ENCODE measurements around the gene IGFBP6. TPM values are rescaled to one million over a fixed set of nuclear protein-coding genes. Genes with fewer than 3 reads are reported as not detected.
"Not testable (repeated sequence)": the region's sequence is repeated elsewhere in the genome, so short reads cannot be mapped to it uniquely, and the experiment has no call there.

Gene IGFBP6
- total RNA-seq, 2 experiments from 2014 or later, result 1.8 to 1.9 TPM

- ChIA-PET POLR2A (interaction anchor here (1.3 kb wide), 1 partner anchor 20 kb away, joined by 3 read pairs; the partner anchor contains the start of gene SOAT2), CTCF (interaction anchor here (1.0 kb wide), 1 partner anchor 15 kb away, joined by 5 read pairs; the partner anchor contains the start of gene IGFBP6)
Measured at GRCh38 chr12:53082637-53083175, 14.8 kb upstream of the IGFBP6 start.

DNA sequence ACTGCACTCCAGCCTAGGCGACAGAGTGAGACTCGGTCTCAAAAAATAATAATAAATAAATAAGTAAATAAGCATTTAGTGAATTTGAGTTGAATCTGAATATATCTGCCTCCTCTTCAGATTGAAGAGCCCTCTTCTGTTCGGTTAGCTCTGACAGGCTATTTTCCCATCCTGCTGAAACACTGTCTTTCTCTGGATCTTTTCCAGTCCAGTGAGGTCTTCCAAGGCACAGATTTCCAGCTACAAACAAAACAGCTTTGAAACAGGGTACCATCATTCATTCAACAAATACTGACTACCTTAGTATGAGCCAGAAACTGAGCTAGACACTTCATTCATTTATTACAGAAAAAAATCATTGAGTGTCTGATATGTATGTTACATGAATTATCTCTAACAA lies 11.1 kb upstream of the IGFBP6 start:
- ChIA-PET POLR2A (interaction anchor here (0.5 kb wide), 1 partner anchor 44 kb away, joined by 3 read pairs; no protein-coding TSS in a partner anchor), CTCF (interaction anchor here (0.9 to 1.9 kb wide), 2 partner anchors 13 to 20 kb away, joined by 4 to 11 read pairs; no protein-coding TSS in a partner anchor)

DNA sequence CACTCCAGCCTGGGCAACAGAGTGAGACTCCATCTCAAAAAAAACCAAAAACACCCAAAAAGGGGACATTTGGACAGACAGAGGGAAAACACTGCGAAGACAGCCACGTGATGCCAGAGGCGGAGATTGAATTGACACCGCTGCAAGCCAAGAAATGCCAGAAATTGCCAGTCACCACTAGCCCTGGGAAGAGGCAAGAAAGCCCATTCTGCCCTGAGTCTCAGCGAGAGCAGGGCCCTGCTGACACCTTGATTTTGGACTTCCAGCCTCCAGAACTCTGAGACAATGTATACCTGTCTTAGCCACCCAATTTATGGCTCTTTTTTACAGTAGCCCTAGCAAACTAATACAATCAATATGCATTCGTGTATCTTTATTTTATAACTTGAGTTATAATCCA lies 7.4 kb upstream of the IGFBP6 start:
- POLR2A ChIA-PET, result no interaction called here
- CTCF ChIA-PET, result interaction anchor here (1.3 kb wide), 1 partner anchor 10 kb away, joined by 3 read pairs; the partner anchor contains the start of gene SPRYD3

GRCh38 chr12:53090554-53090953 lies 6.9 kb upstream of the IGFBP6 start:
- ChIA-PET CTCF (interaction anchor here (0.7 to 1.3 kb wide), 2 partner anchors 11 to 25 kb away, joined by 3 to 4 read pairs; partner anchors contain the start of gene SPRYD3), POLR2A (no interaction called here)

DNA sequence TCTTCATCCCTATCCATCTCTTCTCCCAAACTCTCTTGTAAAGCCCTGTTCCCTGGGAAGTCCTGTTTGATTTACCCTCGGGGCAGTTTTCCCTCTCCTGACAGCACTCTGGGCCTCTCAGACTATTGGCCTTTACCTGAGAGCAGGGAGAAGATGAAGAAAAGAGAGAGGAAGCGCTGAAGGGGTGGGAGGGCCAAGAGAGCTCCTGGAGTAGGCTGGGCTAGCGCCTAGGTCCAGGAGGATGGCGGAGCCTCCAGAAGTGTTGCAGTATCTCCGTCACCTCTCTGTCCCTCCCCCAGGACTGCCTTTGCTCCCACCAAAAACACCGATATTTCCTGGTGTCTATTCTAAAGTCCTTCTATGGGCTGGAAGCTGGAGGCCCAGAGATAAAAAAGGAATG lies 5.7 kb upstream of the IGFBP6 start:
- ChIA-PET POLR2A (no interaction called here), CTCF (interaction anchor here (5.0 kb wide), 1 partner anchor 24 kb away, joined by 33 read pairs; no protein-coding TSS in a partner anchor)

GRCh38 chr12:53093777-53094393 lies 3.6 kb upstream of the IGFBP6 start:
- ChIA-PET POLR2A (interaction anchor here (1.4 kb wide), 1 partner anchor 15 kb away, joined by 3 read pairs; the partner anchor contains the start of gene SPRYD3), CTCF (interaction anchor here (5.0 kb wide), 1 partner anchor 27 kb away, joined by 33 read pairs; no protein-coding TSS in a partner anchor)

DNA sequence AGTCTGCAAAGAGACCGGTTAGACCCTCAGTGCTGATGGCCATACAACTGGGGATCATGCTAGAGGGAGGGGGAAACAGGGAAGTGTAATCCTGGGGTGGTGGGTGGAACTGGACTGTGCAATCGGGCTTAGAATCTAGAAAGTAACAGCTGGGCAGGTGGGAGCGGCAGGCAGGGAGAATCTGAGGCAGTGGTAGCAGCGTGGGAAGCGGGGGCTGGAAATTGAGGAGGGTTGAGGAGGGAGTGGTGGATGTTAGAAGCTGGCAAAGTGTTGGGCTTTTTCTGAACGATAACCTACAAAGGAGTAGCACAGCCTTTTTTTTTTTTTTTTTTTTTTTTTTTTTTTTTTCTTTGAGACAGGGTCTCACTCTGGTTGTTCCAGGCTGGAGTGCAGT lies 3.1 kb upstream of the IGFBP6 start:
- POLR2A ChIA-PET, result no interaction called here

GRCh38 chr12:53094796-53095595 lies 2.5 kb upstream of the IGFBP6 start:
- POLR2A ChIA-PET, result not testable (repeated sequence)
- CTCF ChIA-PET, result interaction anchor here (5.0 kb wide), 1 partner anchor 28 kb away, joined by 33 read pairs; no protein-coding TSS in a partner anchor

More for the DNA sequence above, 3.1 kb upstream of the IGFBP6 start:
- CTCF ChIA-PET, result interaction anchor here (5.0 kb wide), 1 partner anchor 27 kb away, joined by 33 read pairs; no protein-coding TSS in a partner anchor

DNA sequence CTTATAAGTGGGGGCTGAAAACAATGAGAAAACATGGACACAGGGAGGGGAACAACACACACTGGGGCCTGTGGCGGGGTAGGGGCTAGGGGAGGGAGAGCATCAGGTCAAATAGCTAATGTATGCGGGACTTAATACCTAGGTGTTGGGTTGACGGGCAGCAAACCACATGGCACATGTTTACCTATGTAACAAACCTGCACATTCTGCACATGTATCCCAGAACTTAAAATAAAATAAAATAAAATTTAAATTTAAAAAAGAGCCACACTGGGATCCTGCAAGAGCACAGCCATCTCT lies 1.9 kb upstream of the IGFBP6 start:
- CTCF ChIA-PET, result interaction anchor here (5.0 kb wide), 1 partner anchor 28 kb away, joined by 33 read pairs; no protein-coding TSS in a partner anchor
- POLR2A ChIA-PET, result not testable (repeated sequence)

- ChIA-PET POLR2A (no interaction called here), CTCF (interaction anchor here (5.0 kb wide), 1 partner anchor 29 kb away, joined by 33 read pairs; no protein-coding TSS in a partner anchor)
Measured at GRCh38 chr12:53096089-53096741, 1.3 kb upstream of the IGFBP6 start.

DNA sequence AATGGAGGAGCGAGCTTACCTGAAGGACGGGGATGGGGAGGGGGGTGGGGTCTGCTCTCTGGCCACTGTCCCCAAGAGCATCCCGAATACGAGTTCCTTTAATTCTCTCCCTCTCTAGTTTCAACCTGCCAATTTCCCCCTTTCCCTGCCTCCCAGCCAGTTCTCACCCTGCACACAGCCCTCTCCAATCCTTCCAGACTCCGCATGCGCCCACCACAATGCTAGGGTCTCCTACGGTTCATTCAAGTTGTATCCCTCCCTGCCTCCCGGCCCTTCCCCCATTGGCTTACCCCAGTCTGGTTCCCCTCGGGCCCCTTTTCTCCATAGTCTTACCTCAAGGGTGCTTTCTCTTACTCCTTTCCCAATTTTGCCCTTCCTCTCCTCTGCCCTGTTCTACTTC lies 708 bp upstream of the IGFBP6 start:
- ChIA-PET POLR2A (interaction anchor here (3.2 kb wide), 1 partner anchor 18 kb away, joined by 19 read pairs; the partner anchor contains the start of gene SPRYD3), CTCF (interaction anchor here (3.2 to 7.6 kb wide), 2 partner anchors 18 to 30 kb away, joined by 18 to 179 read pairs; partner anchors contain the start of gene SPRYD3)

DNA sequence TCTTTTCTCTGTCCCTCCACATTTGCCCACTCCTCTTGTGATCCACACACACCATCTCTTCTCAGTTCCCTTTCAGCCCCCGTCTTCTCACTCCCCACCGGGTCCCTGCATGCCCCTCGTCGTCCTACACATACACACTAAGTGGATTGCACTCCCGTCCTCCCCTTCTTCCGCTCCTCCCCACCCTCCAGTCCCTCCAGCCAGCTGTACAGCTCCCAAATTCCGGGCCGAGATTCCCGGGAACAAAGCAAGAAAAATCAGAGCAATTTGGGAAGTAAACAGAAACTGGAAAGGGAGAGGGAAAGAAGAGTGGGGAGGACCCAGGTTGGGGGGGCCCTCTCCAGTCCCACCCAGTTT lies 282 bp upstream of the IGFBP6 start:
- ChIA-PET CTCF (interaction anchor here (1.2 to 7.6 kb wide), 5 partner anchors 14 to 50 kb away, joined by 5 to 179 read pairs (median 17); partner anchors contain the start of gene SPRYD3), POLR2A (interaction anchor here (3.2 kb wide), 1 partner anchor 18 kb away, joined by 19 read pairs; the partner anchor contains the start of gene SPRYD3)

DNA sequence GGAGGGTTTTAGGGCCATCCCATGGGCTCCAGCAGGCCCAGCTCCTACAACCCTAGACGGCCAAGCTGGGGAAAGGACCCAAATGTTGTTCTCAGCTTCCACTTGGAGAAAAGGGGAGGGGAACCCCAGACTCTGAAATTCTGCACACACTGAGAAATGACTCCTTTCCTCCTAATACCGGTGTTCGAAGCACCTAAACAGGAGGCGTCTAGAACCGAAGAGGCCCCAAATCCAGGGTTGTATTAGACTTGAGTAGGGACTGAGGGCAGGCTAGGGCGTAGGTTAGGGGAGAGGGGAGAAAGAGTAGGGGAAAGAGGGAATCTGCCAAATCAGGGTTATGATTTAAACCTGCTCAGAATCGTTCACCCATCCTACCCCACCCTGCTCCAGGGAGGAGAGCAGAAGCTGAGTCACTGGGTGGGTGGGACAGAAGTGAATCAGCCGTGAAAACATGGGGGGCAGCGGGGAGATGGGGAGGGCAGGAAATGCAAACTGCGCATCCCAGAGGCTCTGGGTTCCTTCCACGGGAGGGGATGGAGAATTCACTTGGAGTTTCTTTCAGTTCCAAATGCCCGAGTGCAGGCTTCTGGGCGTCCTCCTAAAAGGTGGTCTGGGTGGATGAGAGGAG lies 1.0 kb downstream of the IGFBP6 start:
- POLR2A ChIA-PET, result interaction anchor here (0.5 to 3.2 kb wide), 3 partner anchors 19 to 230 kb away, joined by 3 to 19 read pairs (median 3); partner anchors contain the start of gene SPRYD3

DNA sequence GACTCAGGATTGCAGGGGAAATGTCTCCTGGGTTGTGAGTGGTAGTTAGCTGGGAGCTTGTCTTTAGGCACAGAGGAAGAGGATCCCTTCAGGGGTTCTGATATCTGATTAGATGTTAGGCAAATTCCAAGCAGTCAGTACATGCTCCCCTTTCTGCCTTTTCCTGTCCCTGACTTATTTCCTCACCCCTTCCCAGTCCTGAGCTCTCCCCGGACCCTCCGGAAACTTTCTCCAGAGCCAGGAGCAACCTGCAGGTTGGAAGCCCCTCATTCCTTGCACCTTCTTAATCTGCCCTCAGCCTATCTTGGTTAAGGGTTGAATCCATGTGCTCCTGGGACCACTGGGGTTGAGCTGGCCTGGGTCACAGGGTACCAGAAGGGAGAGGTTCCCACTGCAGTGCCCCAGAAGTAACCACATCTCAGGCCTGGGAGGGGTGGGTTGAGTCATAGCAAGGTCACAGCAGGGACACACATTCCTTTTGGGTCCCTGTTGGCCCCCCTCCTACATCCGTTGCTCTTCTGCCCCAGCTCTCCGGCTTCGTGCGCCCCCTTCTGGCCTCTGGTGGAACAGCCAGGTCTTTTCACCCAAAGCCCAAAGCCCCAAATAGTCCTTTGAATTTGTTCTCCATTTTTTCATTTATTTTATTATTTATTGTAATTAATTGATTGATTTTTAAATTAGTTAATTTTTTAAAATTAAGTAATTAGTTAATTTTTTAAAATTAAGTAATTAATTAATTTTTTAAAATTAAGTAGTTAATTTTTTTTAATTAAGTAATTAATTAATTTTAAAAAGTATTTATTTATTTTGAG lies 1.8 kb downstream of the IGFBP6 start:
- CTCF ChIA-PET, result interaction anchor here (0.6 to 7.6 kb wide), 14 partner anchors 13 to 322 kb away, joined by 3 to 179 read pairs (median 4); partner anchors contain the start of gene SPRYD3
- POLR2A ChIA-PET, result interaction anchor here (0.5 to 3.2 kb wide), 4 partner anchors 20 to 231 kb away, joined by 3 to 19 read pairs (median 3); partner anchors contain the start of gene SPRYD3

More for the DNA sequence above, 1.0 kb downstream of the IGFBP6 start:
- CTCF ChIA-PET, result interaction anchor here (0.7 to 7.6 kb wide), 14 partner anchors 12 to 323 kb away, joined by 3 to 179 read pairs (median 4); partner anchors contain the start of gene SPRYD3

DNA sequence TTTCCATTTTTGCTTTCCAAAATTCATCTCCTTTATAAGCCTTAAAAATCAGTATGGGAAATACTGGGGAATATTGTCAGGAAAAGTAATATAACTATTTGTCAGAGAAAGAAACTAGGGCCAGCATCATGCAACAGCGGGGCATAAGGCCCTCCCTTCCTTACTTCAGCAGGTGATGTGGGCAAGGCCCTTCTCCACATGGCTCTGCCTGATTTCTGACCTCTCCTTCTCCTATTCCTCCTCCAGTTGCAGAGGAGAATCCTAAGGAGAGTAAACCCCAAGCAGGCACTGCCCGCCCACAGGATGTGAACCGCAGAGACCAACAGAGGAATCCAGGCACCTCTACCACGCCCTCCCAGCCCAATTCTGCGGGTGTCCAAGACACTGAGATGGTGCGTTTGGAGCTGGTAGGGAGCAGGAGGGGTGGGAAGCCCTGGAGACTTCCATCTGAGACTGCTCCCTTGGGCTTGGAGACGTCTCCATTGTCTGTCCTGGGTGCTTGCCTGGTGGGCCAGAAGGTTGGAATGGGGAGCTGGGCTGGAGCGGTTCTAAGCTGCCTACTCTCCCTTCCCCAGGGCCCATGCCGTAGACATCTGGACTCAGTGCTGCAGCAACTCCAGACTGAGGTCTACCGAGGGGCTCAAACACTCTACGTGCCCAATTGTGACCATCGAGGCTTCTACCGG lies 3.1 kb downstream of the IGFBP6 start:
- ChIA-PET CTCF (interaction anchor here (0.7 to 7.6 kb wide), 8 partner anchors 12 to 59 kb away, joined by 3 to 179 read pairs (median 10); no protein-coding TSS in a partner anchor), POLR2A (no interaction called here)

DNA sequence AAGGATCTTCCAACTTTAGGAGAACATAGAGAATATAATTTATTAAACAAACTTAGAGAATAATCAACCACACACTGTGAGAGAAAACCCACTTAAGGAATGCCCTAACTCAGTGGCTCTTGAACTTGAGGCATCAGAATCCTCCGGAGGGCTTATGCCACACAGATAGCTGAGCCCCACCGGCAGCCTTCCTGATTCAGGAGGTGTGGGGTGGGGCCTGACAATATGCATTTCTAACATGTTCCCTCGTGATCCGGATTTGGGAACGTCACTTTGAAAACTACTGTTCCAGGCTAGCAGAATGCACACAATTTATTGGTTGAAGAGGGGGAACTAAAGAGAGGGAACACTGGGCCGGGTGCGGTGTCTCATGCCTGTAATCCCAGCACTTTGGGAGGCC lies 3.8 kb downstream of the IGFBP6 start:
- ChIA-PET CTCF (interaction anchor here (0.7 to 7.6 kb wide), 5 partner anchors 11 to 47 kb away, joined by 3 to 179 read pairs (median 7); no protein-coding TSS in a partner anchor), POLR2A (no interaction called here)

All from activated CD8-positive, alpha-beta memory T cell treated with anti-CD3 and anti-CD28 coated beads for 36 hours (primary cell).